Progenitor cell of endocrine pancreas (in vitro differentiated cells): ENCODE measurements around the gene ZNF268. TPM values are rescaled to one million over a fixed set of nuclear protein-coding genes. Genes with fewer than 3 reads are reported as not detected.
A peak's percentile ranks its signal among the peaks of the same experiment; 100 is the strongest.

ENCODE experiments used
- DNase-seq: peaks from one replicate; pipeline ENCODE4 v3.0.0; 2021; ENCODE audit warnings: low spot score; ENCODE audit not compliant: unreplicated experiment
- H3K27ac Mint-ChIP-seq: 2 replicates; pipeline ENCODE4 v1.8.0; 2021; ENCODE audit warnings: mild to moderate bottlenecking, moderate library complexity, mixed read lengths
- H3K27me3 Mint-ChIP-seq: 2 replicates; pipeline ENCODE4 v1.8.0; 2021; ENCODE audit warnings: mixed read lengths
- H3K36me3 Mint-ChIP-seq: 2 replicates; pipeline ENCODE4 v1.8.0; 2022; ENCODE audit warnings: mixed read lengths; ENCODE audit not compliant: insufficient read depth
- H3K4me1 Mint-ChIP-seq: 2 replicates; pipeline ENCODE4 v1.8.0; 2021; ENCODE audit warnings: low read depth, mixed read lengths
- H3K4me3 Mint-ChIP-seq: 2 replicates; pipeline ENCODE4 v1.8.0; 2021; ENCODE audit warnings: low read depth, mild to moderate bottlenecking, moderate library complexity, mixed read lengths
- H3K9me3 Mint-ChIP-seq: 2 replicates; pipeline ENCODE4 v1.8.0; 2021; ENCODE audit warnings: low read depth, mixed read lengths
- total RNA-seq: library from RNA; stranded (reverse); gene quantifications from 2 replicates; pipeline ENCODE4 v1.2.1, GENCODE V29; 2021
- TF ChIP-seq, protein P1 (sequence below): fragments of 200-600 bp; sonication (generic); IDR thresholded peaks from one replicate; pipeline ENCODE4 v1.5.0; 2021; ENCODE audit warnings: antibody characterized with exemption, mild to moderate bottlenecking; ENCODE audit not compliant: unreplicated experiment

ZNF268 gene
- total RNA-seq, 1 donor from 2014 or later, result 33.1 TPM

DNA sequence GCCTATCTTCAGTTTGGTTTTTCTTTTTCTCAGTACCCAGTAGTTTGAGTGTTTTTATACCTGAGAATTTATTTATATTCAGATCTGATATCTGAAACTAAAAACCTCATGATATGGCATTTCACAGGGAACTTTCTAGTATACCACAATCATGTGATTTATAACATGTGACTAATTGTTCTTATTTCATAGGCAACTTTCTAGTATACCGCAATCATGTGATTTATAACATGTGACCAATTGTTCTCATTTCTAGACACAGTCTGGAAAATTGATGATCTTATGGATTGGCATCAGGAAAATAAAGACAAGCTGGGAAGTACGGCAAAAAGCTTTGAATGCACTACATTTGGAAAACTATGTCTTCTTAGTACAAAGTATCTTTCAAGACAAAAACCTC is 20.6 kb downstream of the ZNF268 start:
- peaks cover 59% of the 10 kb centered on the region for H3K9me3 Mint-ChIP-seq

DNA sequence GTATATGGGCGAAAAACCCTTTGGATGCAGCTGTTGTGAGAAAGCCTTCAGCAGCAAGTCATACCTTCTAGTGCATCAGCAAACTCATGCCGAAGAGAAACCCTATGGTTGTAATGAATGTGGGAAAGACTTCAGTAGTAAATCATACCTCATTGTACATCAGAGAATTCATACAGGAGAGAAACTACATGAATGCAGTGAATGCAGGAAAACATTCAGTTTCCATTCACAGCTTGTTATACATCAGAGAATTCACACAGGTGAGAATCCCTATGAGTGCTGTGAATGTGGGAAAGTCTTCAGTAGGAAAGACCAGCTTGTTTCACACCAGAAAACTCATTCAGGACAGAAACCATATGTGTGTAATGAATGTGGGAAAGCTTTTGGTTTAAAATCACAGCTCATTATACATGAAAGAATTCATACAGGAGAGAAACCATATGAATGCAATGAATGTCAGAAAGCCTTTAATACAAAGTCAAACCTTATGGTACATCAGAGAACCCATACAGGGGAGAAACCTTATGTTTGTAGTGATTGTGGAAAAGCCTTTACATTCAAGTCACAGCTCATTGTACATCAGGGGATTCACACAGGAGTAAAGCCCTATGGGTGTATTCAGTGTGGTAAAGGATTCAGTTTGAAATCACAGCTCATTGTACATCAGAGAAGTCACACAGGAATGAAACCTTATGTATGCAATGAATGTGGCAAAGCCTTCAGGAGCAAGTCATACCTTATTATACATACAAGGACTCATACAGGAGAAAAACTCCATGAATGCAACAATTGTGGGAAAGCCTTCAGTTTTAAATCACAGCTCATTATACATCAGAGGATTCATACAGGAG is 21.4 kb downstream of the ZNF268 start:
- Mint-ChIP-seq H3K27ac (peak overlapping the region; percentile 95), H3K36me3 (peaks cover 79% of the 10 kb centered on the region), H3K4me1 (no peaks in the 10 kb centered on the region), H3K9me3 (peaks cover 60% of the 10 kb centered on the region), H3K4me3 (peak overlapping the region; percentile 2), H3K27me3 (no peaks in the 10 kb centered on the region)
- TF ChIP-seq, protein P1, sequence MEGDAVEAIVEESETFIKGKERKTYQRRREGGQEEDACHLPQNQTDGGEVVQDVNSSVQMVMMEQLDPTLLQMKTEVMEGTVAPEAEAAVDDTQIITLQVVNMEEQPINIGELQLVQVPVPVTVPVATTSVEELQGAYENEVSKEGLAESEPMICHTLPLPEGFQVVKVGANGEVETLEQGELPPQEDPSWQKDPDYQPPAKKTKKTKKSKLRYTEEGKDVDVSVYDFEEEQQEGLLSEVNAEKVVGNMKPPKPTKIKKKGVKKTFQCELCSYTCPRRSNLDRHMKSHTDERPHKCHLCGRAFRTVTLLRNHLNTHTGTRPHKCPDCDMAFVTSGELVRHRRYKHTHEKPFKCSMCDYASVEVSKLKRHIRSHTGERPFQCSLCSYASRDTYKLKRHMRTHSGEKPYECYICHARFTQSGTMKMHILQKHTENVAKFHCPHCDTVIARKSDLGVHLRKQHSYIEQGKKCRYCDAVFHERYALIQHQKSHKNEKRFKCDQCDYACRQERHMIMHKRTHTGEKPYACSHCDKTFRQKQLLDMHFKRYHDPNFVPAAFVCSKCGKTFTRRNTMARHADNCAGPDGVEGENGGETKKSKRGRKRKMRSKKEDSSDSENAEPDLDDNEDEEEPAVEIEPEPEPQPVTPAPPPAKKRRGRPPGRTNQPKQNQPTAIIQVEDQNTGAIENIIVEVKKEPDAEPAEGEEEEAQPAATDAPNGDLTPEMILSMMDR, result no peak
- no peak for DNase-seq

More for the DNA sequence above, 20.6 kb downstream of the ZNF268 start:
- no peak for DNase-seq
- H3K27me3 Mint-ChIP-seq, result no peaks in the 10 kb centered on the region
- peaks cover 76% of the 10 kb centered on the region for H3K36me3 Mint-ChIP-seq
- H3K4me1 Mint-ChIP-seq, result no peaks in the 10 kb centered on the region
- TF ChIP-seq, protein P1, result no peak
- H3K27ac Mint-ChIP-seq, result peak overlapping the region; percentile 95
- H3K4me3 Mint-ChIP-seq, result no peak overlapping the region

DNA sequence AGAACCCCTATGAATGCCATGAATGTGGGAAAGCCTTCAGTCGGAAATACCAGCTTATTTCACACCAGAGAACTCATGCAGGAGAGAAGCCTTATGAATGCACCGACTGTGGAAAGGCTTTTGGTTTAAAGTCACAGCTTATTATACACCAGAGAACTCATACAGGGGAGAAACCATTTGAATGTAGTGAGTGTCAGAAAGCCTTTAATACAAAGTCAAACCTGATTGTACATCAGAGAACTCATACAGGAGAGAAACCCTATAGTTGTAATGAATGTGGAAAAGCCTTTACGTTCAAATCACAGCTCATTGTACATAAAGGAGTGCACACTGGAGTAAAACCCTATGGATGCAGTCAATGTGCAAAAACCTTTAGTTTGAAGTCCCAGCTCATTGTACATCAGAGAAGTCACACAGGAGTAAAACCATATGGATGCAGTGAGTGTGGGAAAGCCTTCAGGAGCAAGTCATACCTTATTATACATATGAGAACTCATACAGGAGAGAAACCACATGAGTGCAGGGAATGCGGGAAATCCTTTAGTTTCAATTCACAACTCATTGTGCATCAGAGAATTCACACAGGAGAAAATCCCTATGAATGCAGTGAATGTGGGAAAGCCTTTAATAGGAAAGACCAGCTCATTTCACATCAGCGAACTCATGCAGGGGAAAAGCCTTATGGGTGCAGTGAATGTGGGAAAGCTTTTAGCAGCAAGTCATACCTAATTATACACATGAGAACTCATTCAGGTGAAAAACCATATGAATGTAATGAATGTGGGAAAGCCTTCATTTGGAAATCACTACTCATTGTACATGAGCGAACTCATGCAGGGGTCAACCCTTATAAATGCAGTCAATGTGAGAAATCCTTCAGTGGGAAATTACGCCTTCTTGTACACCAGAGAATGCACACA is 22.3 kb downstream of the ZNF268 start:
- Mint-ChIP-seq H3K9me3 (peaks cover 63% of the 10 kb centered on the region), H3K27ac (peak overlapping the region; percentile 95), H3K4me3 (peak overlapping the region; percentile 35), H3K27me3 (no peaks in the 10 kb centered on the region), H3K4me1 (no peaks in the 10 kb centered on the region), H3K36me3 (peaks cover 79% of the 10 kb centered on the region)
- TF ChIP-seq, protein P1, result no peak
- DNase-seq, result no peak

DNA sequence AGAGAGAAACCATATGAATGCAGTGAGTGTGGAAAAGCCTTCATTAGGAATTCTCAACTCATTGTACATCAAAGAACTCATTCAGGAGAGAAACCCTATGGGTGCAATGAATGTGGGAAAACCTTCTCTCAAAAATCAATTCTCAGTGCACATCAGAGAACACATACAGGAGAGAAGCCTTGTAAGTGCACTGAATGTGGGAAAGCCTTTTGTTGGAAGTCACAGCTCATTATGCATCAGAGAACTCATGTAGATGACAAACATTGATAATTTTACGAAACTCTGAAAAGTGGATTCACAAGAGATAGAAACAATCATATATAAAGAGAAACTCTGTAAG is 22.9 kb downstream of the ZNF268 start:
- Mint-ChIP-seq H3K9me3 (peaks cover 64% of the 10 kb centered on the region), H3K4me1 (no peaks in the 10 kb centered on the region), H3K4me3 (no peak overlapping the region), H3K36me3 (peaks cover 76% of the 10 kb centered on the region), H3K27me3 (no peaks in the 10 kb centered on the region), H3K27ac (peak overlapping the region; percentile 95)
- TF ChIP-seq, protein P1, result no peak
- no peak for DNase-seq

DNA sequence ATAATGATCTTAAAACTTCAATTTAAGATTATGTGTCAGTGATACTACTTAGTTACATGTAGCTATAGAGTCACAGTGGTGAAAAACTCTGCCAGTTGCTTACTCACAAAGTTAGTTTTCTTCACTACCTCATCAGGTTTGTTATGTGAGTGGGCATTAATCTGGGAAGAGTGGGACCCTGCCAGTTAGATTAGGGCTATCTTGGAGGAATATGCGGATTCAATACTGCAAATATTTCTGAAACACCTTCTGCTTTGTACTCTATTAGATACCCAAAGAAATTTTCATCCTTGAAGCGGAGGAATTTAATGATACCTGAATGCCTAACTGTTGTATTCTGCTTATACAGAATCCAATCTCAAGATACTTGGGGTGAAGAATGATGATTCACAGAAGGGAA is 25.1 kb downstream of the ZNF268 start:
- TF ChIP-seq, protein P1, result no peak
- Mint-ChIP-seq H3K4me1 (no peaks in the 10 kb centered on the region), H3K36me3 (peaks cover 58% of the 10 kb centered on the region), H3K27me3 (no peaks in the 10 kb centered on the region), H3K9me3 (peaks cover 54% of the 10 kb centered on the region), H3K4me3 (no peak overlapping the region), H3K27ac (peak overlapping the region; percentile 68)
- DNase-seq, result no peak
